NCI-H1092 (cell line): ENCODE measurements around the gene CALML6.

Source experiments
- DNase-seq: peaks from one replicate; lab custom pipeline; 2025; lab: John Stamatoyannopoulos, UW

Gene CALML6

DNA sequence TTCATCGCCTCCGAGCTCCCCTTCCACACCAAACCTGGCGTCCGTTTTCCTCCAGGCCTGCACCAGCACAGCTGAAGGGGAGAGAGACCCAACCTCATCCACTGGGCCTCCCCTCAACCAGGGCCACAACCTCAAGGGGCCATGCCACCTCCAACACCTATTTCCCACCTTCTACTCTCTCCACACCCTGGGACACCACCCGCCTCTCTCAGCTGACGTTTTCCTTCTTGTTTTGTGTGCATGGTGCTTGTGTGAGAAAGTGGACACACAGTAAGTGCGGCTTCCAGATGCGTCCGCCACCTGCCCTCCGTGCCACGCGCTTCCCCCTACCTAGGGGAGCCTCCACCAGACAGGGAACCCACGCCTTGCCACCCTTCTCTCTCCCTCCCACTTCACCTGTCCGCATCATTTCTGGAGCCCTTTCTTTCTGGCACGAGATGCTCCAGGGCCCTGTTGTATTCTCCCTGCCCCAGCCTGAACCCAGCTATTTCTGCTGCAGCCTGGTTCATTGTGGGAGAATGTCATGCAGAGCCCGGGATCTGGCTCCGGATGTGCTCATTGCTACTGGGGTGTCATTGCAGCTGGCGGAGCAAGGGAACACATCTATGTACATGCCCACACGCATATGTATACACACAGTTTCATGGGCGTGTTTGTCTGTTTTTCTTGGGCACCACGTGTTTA is 22.8 kb upstream of the CALML6 start:
- DNase-seq: no peak

DNA sequence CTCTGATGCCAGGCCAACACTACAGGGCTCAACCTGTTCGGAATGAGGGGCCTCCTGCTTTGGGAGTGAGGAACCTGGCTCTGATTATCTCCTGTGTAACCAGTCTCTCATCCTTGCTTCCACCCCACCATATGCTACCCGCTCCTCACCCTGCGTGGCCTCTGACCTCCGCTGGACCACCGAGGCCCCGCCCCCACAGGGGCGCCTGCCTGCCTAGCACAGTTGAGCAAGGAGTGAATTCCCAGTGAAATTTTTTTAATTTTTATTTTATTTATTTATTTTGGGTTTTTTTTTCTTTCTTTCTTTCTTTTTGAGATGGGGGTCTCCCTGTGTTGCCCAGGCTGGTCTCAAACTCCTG is 22.3 kb upstream of the CALML6 start:
- DNase-seq: no peak

DNA sequence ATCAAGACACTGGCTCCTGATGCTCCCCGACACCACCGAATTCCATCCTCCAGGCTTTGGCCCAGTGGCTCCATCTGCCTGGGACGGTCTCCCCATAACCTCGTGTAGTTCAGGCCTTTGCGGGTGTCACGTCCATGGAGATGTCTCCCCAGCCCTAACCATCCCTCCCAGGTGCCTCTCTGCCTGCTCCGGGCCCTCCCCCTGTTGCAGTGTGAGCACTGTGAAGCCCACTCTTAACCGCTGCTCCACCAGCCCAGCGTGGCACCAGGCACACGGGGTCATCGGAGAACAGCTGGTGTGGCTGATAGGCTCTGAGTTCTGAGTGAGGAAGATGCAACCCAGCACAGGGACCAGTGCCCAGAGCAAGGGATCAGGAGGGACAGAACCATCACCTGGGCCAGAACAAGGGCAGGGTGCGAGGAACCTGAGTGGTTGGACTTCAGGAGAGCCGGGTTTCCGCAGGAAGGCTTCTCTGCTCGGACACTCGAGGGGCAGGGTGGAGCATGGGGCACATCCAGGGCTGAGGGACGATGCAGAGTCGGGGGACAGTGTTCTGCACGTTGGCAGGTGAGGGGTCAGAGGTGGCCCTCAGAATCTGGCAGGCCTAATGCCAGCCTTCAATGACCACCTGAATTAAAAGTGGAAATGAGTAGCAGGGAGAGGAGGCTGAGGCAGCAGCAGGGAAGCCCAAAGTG is 21.6 kb upstream of the CALML6 start:
- DNase-seq: no peak

DNA sequence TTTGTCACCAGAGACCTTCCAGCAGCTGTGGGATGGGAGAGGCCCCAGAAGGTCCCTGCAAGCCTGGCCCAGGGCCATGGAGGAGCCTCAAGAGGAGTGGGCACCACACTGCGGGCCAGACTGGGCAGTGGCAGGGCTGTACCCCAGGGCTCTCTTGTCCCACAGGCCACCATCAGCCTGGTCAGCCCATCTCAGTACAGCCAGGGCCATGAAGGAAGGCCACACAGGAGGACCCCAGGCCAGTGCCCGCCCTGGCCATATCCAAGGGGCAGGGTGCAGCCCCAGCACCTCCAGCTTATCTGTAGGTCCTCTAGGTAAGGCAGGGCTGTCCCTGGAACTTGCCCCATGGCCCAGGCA is 21.1 kb upstream of the CALML6 start:
- no peak for DNase-seq

DNA sequence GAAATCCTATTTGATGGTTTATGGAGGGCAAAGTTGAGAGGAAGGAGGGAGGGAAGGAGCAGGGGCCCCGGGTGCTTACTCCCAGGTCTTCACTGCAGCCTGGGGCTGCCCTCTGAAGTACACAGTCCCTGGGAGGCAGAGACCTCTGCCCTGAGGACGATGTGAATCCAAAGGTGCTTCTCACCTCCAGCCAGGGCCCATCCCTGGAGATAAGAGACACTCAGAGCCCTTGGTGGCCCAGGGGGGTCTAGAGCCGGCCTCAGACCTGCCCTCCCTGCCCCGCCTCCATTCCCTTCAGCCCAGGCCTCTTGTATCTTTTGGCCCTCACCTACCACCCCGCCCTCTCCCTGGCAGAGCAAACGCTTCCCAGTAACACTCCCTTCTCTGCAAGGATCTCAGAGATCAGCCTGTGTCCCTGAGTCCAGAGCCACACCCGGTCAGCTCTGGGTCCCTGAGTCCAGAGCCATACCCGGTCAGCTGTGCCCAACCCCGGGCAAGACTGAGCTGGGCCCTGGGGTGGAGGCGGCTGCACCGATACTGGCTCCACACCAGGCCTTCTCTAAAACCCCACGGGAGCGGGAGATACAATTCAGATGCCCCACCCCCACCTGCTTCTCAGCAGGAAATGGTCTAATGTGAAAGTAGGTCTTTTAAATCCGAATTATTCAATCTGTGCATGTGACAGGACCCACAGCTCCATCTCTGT is 20.6 kb upstream of the CALML6 start:
- no peak for DNase-seq

DNA sequence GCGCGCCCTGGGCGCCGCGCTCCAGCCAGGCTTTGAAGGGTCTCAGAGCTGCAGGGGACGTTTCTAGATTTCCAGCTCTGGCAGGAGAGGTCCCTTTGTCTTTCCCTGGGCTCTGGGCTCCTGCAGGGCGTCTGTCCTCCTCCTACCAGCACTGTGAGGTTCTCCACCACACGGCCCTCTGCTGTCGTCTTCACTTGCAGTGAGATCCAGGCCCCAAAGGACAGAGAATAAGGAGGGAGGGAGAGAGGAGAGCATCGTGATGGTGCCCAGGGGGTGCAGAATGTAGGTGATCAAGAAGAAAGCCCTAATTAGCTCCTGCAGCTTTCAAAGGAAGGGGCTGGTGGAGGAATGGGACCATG is 20.0 kb upstream of the CALML6 start:
- DNase-seq: no peak

DNA sequence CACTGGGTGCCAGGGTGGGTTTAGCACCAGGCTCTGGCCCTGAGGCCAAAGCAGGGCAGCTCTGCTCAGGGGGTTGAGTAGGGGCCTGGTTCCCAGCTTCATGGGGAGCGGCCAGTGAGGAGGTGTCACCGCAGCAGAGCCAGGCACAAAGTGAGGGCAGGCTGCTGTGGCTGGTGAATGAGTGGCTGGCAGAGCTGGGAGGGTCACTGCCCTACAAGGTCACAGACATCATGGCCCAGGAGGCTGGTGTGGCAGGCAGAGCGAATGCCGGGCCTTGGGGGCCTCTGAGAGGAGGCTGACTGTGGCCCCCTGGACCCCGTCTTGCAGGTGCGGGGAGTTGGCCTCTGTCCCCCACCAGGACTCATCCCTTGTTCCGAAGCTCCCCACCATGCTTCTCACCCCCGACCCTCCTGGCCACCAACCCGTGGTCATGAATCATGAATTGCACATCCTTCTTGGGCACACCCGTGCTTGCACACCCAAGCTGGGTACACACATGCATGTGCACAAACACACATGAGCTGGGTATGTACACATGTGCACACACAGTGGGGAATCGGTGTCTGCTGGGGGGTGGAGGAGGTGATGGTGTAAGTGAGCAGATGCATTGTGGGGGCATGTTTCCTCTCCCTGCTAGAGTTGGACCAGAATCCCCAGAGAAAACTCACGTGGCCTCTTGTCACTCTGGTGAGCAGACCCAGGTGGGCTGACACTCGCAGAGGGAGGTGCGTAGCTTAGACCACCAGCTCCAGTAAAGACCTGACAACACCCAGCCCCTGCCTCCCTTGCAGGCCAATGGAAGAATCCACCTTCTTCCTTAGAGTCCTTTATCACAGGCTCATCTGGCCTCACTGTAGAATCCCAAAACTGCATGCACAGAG is 19.4 kb upstream of the CALML6 start:
- no peak for DNase-seq

DNA sequence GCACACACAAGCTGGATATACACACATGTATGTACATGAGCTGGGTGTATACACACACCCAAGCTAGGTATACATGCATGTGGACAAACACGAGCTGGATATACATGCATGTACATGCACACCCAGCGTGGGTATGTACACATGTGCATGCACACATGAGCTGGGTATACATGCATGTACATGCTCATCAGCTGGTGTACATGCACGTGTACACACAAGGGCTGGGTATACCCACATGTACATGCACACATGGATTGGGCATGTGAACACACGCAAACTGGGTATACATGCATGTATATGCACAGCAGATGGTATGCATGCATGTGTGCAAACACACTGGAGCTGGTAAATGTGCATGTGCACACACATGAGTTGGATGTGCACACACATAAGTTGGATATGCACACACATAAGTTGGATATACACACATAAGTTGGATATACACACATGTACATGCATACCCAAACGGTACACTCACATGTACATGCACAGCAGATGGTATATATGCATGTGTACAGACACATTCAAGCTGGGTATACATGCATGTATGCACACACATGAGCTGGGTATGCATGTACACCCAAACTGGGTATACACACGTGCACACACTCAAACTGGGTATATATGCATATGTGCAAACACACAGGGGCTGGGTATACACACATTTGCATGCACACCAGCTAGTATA is 16.7 kb upstream of the CALML6 start:
- no peak for DNase-seq

DNA sequence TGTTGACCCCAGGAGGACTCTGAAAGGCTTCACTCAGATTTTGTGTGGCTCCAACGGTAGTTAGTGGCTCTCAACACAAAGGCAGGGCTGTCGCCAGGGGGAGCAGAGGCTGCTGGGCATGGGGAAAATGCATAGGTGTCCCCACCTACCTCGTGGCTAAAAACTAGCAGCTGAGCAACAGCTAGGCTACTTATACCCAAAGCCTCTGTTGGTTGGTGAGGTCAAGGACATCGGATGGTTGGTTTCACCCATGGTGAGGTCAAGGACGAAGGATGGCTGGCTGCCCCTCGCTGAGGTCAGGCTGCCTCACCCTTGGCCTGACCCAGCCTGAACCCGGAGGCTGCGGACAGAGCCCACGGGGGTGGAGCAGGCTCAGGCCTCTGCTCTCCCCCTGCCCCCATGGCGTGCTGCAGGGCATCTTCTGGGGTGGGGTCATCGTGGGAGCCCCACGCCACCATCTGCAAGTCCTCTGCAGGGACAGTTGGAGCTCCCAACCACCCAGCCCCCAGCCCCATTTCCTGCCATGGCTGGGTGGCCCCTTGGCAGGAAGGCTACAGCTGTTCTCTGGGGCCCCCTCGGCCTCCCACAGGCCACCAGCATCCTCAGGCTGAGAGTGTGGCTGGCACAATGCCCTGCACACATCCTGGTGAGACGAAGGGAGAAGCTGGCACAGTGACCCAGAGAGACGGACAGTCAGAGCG is 15.6 kb upstream of the CALML6 start:
- DNase-seq: no peak

DNA sequence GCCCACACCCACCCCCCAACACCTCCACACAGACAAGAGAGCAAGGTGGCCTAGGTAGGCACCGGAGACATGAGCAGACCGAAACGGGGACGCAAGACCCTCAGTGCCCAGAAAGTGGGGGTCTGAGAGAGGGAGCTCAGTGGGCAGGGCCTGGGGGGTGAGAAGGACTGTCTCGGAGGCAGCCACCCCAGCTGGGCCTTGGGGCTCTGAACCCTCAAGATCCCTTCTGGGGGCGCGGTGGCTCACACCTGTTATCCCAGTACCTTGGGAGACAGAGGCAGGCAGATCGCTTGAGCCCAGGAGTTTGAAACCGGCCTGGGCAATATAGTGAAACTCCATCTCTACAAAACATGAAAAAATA is 15.1 kb upstream of the CALML6 start:
- DNase-seq: no peak

DNA sequence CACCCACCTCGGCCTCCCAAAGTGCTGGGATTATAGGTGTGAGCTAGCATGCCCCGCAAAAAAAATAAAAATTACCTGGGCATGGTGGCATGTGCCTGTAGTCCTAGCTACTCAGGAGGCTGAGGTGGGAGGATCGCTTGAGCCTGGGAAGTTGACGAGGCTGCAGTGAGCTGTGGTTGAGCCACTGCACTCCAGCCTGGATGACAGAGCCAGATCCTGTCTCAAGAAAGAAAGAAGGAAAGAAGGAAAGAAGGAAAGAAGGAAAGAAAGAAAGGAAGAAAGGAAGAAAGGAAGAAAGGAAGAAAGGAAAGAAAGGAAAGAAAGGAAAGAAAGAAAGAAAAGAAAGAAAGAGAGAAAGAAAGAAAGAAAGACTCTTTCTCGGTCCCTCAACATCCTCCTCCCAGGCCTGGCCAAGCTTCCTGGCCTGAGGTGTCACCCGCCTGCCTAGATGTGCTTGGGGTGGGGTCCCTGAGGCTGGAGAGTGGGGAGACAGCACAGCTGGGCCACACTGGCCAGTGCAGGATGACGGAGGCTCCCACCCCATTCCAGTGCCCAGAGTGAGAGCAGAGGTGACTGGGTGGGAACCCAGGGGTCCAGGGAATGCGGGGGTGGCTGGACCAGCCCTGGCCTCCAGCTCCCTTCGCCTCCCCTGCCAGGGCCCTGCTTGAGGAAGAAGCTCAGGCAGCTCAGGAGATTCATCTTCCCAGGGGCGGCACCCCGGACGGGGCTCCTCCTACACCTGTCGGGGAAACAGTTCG is 14.0 kb upstream of the CALML6 start:
- DNase-seq: no peak

DNA sequence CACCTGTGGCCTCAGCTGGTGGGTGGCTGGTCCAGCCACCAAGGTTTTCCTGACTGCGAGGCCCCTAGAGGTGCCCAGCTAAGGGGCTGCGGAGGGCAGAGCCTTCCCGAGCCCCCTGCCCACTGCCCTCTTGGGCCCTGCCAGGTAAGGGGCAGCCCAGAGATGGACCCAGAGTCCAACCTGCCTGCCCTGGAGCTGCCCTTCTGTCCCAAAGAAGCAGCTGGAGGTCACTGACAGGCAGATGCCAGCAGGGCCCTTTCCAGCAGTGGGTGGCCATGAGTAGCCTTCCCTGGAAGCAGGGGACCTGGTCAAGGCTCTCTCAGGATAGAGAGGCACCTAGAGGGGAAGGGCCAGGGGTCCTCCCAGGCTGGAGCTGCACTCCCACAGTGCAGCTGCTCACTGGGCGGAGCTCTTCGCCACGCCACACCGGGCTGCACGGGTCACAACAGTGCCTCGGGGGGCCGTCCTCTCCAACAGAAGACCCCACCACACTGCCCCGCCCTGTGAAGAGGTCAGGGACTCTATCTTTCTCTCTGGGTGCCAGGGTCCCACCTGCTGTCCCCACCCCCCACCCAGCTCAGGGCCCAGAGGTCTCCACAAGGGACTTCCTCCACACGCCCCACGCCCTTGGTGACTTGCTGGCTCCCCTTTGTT is 13.3 kb upstream of the CALML6 start:
- DNase-seq: no peak

DNA sequence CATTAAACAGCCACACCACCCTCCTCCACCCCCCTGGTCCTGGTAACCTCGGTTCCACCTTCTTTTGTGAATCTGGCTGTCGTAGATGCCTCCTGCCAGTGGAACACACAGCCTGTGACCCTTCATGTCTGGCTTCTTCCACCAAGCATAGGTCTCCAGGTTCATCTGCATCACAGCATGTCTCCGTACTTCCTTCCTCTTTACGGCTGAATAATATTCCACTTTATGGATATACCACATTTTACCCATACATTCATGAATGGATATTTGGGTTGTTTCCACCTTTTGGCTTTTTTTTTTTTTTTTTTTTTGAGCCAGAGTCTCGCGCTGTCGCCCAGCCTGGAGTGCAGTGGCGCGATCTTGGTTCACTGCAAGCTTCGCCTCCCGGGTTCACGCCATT is 11.8 kb upstream of the CALML6 start:
- no peak for DNase-seq

DNA sequence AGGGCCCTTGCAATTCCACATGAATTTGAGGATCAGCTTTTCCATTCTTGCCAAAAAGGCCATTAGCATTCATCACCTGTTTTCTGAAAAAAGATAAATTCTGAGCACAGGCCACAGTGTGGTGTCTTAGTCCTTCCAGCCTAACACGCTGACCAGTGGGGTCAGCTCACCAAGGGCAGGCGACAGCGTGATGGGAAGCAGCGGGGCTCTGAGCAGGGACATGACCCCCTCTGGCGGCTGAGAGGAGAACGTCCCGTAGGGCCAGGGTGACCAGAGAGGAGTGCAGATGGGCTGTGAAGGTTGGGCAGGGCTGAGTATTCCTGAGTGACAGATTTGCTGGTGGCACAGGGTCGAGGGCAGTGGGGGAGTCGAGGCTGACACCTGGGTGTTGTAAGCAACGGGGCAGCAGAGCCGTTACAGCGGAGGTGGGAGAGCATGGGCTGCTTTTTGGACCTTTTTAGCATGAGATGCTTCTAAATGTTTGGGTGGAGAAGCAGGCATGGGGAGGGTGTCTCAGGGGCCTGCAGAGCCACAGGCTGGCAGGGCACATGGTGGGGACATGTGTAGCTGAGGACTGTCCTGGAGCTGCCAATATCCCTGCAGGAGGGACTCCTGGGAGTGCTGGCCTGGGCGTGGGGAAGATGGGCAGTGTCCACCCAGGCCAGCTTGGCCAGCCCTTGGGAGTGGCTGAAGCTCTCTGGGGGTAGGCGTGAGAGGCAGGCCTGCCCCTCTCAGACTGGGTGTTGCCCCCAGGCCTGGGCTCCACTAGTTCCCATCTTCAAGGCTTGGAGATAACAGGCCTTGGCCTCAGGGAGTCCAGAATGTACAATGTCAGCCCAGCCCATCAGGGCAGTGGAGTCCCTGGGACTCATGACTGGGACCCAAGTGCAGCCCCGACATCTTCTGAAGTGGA is 8.6 kb upstream of the CALML6 start:
- no peak for DNase-seq

DNA sequence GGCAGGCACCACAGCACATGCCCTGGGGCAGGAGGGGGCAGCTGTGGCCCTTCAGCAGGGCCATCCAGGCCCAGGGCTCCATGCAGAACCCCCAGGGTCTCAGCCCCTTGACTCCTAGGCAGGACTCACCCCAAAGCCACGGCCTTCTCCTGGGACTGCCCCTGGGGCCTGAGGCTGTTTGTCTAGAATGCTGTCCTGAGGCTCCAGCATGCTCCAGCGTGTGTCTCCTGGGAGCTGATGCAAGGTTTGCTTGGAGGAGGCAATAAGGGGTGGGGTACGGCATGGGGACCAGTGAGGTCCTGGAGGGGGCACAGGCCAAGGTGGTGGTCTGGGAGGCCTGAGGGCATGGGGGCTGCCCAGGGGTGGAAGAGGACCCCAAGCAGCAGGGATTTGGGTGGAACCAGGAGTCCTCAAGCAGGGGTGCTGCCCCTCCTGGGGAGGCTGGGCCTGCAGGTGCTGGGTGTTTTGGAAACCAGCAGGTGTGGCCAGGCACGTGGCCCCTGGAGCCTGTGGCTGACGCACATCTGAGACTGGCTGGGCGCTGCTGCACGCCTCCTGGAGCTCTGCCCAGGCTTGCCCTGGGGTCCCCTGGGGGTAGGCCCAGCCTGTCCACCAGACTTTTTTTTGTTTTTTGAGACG is 7.8 kb upstream of the CALML6 start:
- no peak for DNase-seq

DNA sequence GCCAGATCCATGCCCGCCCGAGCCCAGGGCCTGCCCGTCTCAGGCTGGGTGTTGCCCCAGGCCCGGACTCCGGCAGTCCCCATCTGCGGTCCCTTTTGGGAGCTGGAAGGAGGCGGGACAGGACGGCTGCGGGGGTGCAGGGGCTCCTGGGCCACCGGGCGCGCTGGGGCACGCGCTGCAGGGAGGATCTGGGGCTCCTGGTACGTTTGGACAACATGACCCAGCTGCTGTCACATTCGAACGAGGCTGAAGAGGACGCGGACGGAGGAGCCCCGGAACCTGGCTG is 6.6 kb upstream of the CALML6 start:
- DNase-seq: no peak

DNA sequence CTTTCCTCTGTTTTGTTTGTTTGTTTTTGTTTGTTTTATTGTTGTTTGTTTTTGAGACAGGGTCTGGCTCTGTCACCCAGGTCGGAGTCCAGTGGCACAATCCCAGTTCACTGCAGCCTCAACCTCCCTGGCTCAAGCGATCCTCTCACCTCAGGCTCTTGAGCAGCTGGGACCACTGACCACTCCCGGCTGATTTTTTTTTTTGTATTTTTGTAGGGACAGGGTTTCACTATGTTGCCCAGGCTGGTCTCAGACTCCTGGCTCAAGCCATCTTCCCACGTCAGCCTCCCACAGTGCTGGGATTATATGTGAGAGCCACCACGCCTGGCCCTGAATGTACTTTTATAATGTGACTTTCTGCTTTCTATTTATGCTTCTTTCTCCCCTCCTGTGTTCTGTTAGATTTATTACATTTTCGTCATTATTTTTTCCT is 5.0 kb upstream of the CALML6 start:
- no peak for DNase-seq

DNA sequence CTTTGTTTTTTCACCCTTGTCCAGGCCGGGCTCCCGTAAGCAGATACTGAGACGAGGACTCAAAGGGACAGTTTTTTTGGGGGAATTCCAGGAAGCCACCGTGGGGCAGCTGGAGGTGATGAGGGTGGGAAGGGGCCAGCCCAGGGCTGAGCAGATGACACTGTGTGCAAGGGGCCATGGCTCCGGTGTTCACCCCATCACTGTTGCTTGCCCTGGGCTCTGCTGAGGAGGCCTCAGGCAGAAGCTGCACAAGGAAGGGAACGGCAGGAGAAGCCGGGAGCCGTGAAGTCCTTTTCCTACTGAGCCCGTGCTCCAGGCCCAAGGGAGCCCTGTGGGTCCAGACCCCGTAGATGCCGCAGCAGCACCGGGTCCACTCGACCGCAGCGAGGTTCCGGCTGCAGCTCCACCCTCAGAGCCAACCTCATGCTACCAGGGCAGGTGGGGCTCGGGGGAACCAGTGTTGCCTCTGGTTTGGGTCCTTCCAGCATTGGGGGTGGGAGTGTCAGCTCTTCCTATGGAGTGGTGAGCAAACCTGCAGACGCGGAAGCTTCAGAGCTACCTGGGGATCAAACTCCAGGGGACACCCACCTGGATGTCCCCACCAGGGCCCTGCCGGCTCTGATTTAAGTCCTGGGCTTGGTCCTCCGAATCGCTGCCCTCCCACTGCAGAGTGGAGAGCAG is 4.3 kb upstream of the CALML6 start:
- no peak for DNase-seq
